ENCODE measurements around the gene DRP2.

DRP2 gene

GRCh38 chrX:101230636-101231035 lies 11.1 kb downstream of the DRP2 start:
- TF ChIP-seq HDGF (IDR thresholded peaks at IDR 0.05; ENCODE audit: borderline replicate concordance) (no peak), TARDBP (IDR thresholded peaks at IDR 0.05) (no peak), FOXK2 (IDR thresholded peaks at IDR 0.05) (no peak), NFRKB (IDR thresholded peaks at IDR 0.05) (no peak), FOXA1 (IDR thresholded peaks at IDR 0.05) (no peak), BHLHE40 (IDR thresholded peaks at IDR 0.05; ENCODE audit: borderline replicate concordance) (no peak), ARNT (IDR thresholded peaks at IDR 0.05) (no peak), PKNOX1 (IDR thresholded peaks at IDR 0.05) (no peak), L3MBTL2 (conservative IDR thresholded peaks at IDR 0.05) (no peak), SUZ12 (IDR thresholded peaks at IDR 0.05) (no peak), SP1 (IDR thresholded peaks at IDR 0.05) (no peak), ELF4 (IDR thresholded peaks at IDR 0.05) (no peak), ZNF384 (IDR thresholded peaks at IDR 0.05) (no peak), CTBP1 (IDR thresholded peaks at IDR 0.05; ENCODE audit: borderline replicate concordance) (no peak), LEF1 (IDR thresholded peaks at IDR 0.05; ENCODE audit: borderline replicate concordance) (no peak), FOXM1 (IDR thresholded peaks at IDR 0.05; ENCODE audit: borderline replicate concordance) (no peak)
- CTCF ChIA-PET = no interaction called here

GRCh38 chrX:101231080-101231479 lies 11.5 kb downstream of the DRP2 start:
- CTCF ChIA-PET = no interaction called here
- no peak for DNase-seq (ENCODE audit: extremely low spot score)
- POLR2A ChIA-PET = no interaction called here
- TF ChIP-seq ZNF384 (IDR thresholded peaks at IDR 0.05) = no peak
- TF ChIP-seq SUZ12 (IDR thresholded peaks at IDR 0.05) = no peak
- TF ChIP-seq L3MBTL2 (conservative IDR thresholded peaks at IDR 0.05) = no peak
- TF ChIP-seq HDGF (IDR thresholded peaks at IDR 0.05; ENCODE audit: borderline replicate concordance) = no peak

More at GRCh38 chrX:101230636-101231035, 11.1 kb downstream of the DRP2 start:
- no peak for DNase-seq (ENCODE audit: extremely low spot score)
- POLR2A ChIA-PET = no interaction called here

GRCh38 chrX:101232316-101232715 lies 12.7 kb downstream of the DRP2 start:
- CTCF ChIA-PET = no interaction called here
- TF ChIP-seq SUZ12 (IDR thresholded peaks at IDR 0.05) = no peak
- TF ChIP-seq ARNT (IDR thresholded peaks at IDR 0.05) = no peak
- no peak for TF ChIP-seq FOXM1 (IDR thresholded peaks at IDR 0.05; ENCODE audit: borderline replicate concordance)
- no peak for TF ChIP-seq FOXK2 (IDR thresholded peaks at IDR 0.05)
- no peak for TF ChIP-seq LEF1 (IDR thresholded peaks at IDR 0.05; ENCODE audit: borderline replicate concordance)
- no peak for DNase-seq (ENCODE audit: extremely low spot score)
- POLR2A ChIA-PET = no interaction called here

- ChIA-PET CTCF (no interaction called here), POLR2A (no interaction called here)
Observed at GRCh38 chrX:101237041-101237440, 17.5 kb downstream of the DRP2 start.

GRCh38 chrX:101241531-101241930 lies 21.9 kb downstream of the DRP2 start:
- ChIA-PET CTCF (no interaction called here), POLR2A (no interaction called here)
- no peak for DNase-seq (ENCODE audit: extremely low spot score)
- TF ChIP-seq CTBP1 (IDR thresholded peaks at IDR 0.05; ENCODE audit: borderline replicate concordance) = no peak
- TF ChIP-seq PKNOX1 (IDR thresholded peaks at IDR 0.05) = no peak
- no peak for TF ChIP-seq FOXK2 (IDR thresholded peaks at IDR 0.05)
- no peak for TF ChIP-seq ELF4 (IDR thresholded peaks at IDR 0.05)
- no peak for TF ChIP-seq SP1 (IDR thresholded peaks at IDR 0.05)
- no peak for TF ChIP-seq ARNT (IDR thresholded peaks at IDR 0.05)
- TF ChIP-seq ZNF384 (IDR thresholded peaks at IDR 0.05) = no peak

More at GRCh38 chrX:101237041-101237440, 17.5 kb downstream of the DRP2 start:
- no peak for TF ChIP-seq LEF1 (IDR thresholded peaks at IDR 0.05; ENCODE audit: borderline replicate concordance)
- no peak for TF ChIP-seq ELF4 (IDR thresholded peaks at IDR 0.05)
- TF ChIP-seq FOXA1 (IDR thresholded peaks at IDR 0.05) = no peak
- TF ChIP-seq PKNOX1 (IDR thresholded peaks at IDR 0.05) = no peak
- no peak for TF ChIP-seq BHLHE40 (IDR thresholded peaks at IDR 0.05; ENCODE audit: borderline replicate concordance)
- no peak for TF ChIP-seq FOXM1 (IDR thresholded peaks at IDR 0.05; ENCODE audit: borderline replicate concordance)
- no peak for TF ChIP-seq CTBP1 (IDR thresholded peaks at IDR 0.05; ENCODE audit: borderline replicate concordance)
- no peak for TF ChIP-seq NFRKB (IDR thresholded peaks at IDR 0.05)
- no peak for TF ChIP-seq ZNF384 (IDR thresholded peaks at IDR 0.05)
- TF ChIP-seq HDGF (IDR thresholded peaks at IDR 0.05; ENCODE audit: borderline replicate concordance) = no peak
- TF ChIP-seq SP1 (IDR thresholded peaks at IDR 0.05) = no peak
- no peak for TF ChIP-seq ARNT (IDR thresholded peaks at IDR 0.05)
- TF ChIP-seq SUZ12 (IDR thresholded peaks at IDR 0.05) = no peak
- TF ChIP-seq L3MBTL2 (conservative IDR thresholded peaks at IDR 0.05) = no peak
- no peak for DNase-seq (ENCODE audit: extremely low spot score)

- TF ChIP-seq ZNF384 (IDR thresholded peaks at IDR 0.05) (no peak), NFRKB (IDR thresholded peaks at IDR 0.05) (no peak), BHLHE40 (IDR thresholded peaks at IDR 0.05; ENCODE audit: borderline replicate concordance) (no peak)
- ChIA-PET POLR2A (no interaction called here), CTCF (no interaction called here)
- DNase-seq (ENCODE audit: extremely low spot score) = no peak
Observed at GRCh38 chrX:101252634-101253033, 33.0 kb downstream of the DRP2 start.

- POLR2A ChIA-PET = no interaction called here
- TF ChIP-seq TARDBP (IDR thresholded peaks at IDR 0.05) (no peak), FOXA1 (IDR thresholded peaks at IDR 0.05) (no peak), NFRKB (IDR thresholded peaks at IDR 0.05) (no peak), FOXM1 (IDR thresholded peaks at IDR 0.05; ENCODE audit: borderline replicate concordance) (no peak)
- DNase-seq (ENCODE audit: extremely low spot score) = no peak
- CTCF ChIA-PET = no interaction called here
Observed at GRCh38 chrX:101257448-101258258, 38.1 kb downstream of the DRP2 start.
